Globus pallidus (tissue), 1 donor: Measurements from ENCODE around the gene NYAP1.
"Not testable (repeated sequence)": the region's sequence is repeated elsewhere in the genome, so short reads cannot be mapped to it uniquely, and the experiment has no call there.

Experiments used
- DNase-seq: peaks from one replicate; pipeline ENCODE4 v3.0.0-alpha.2; 2015; ENCODE audit warnings: low spot score

Gene NYAP1

DNA sequence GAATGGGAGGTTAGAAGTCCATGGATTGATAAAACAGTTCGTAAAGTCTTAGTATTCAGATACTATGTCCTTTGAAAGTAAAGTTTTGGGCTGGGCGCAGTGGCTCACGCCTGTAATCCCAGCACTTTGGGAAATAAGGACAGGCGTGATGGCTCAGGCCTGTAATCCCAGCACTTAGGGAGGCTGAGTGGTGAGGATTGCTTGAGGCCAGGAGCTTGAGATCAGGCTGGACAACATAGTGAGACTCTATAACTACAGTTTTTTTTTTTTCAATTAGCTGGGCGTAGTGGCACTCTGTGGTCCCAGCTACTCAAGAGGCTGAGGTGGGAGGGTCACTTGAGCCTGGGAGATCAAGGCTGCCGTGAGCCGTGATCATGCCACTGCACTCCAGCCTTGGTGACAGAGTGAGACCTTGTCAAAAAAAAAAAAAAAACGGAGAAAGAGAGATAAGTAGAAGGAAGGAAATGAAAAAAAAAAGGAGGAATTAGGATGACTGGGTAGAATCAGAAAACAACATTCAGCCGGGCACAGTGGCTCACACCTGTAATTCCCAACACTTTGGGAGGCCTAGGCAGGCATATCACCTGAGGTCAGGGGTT, 29.6 kb downstream of the NYAP1 start:
- DNase-seq, result no peak

DNA sequence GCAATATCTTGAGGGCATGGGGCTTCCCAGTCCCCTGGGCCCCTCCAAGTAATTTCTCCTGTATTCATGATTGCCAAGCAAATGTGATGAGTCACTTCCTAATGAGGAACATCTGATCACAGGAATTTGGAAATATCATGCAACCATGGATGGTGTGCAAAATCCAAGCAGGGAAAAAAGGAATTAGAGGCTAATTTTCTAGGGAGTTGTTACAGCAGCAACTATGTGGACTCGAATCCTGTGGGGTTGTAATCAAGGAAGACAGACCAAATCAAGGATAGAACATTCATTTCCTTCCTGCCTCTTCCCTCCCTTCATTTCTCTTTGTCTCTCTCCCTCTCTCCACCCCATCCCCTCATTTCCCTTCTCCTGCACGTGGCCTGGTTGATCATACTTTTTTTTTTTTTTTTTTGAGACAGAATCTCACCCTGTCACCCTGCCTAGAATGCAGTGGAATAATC, 31.4 kb downstream of the NYAP1 start:
- no peak for DNase-seq

DNA sequence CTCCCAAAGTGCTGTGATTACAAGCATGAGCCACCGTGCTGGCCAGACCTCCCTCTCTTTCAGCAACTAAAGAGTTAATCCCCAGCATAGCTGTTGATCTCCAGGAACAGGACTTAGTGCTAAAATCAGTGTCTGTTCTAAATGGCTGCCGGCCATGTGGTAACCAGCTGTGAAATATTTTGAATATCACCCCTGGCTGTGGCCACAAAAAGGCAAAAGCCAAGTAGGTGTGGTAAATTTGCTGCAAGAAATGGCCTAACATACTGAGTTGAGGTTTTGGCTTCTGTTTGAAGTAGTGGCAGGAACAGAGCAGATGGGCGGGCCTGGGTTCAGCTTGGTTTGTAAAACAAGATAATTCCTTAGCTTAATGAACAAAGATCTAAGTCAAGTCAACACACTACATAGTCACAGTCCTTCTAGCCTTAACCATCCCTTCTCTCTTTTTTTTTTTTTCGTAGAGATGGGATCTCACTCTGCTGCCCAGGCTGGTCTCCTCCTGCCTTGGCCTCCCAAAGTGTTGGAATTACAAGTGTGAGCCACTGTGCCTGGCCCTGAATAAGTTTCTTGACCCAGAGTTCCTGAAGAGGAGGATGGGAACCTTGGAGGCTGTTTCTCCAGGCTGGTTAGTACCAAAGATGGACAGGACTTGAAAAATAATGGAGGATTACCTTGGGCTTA, 32.5 kb downstream of the NYAP1 start:
- DNase-seq, result no peak

DNA sequence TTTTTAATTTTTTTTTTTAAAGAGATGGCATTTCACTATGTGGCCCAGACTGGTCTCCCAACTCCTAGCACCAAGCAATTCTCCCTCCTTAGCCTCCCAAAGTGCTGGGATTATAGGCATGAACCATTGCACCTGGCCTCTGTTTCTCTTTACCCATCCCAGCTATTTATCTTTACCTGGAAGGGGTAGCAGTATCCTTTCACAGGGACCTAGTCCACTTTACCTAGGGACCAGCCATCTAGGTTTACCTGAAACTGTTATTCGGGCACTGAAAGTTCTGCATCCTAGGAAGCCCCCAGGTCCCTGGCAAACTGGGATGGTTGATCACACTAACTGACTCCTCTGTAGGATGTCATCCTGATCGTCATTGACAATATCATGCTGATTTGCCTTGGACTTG, 33.6 kb downstream of the NYAP1 start:
- no peak for DNase-seq

DNA sequence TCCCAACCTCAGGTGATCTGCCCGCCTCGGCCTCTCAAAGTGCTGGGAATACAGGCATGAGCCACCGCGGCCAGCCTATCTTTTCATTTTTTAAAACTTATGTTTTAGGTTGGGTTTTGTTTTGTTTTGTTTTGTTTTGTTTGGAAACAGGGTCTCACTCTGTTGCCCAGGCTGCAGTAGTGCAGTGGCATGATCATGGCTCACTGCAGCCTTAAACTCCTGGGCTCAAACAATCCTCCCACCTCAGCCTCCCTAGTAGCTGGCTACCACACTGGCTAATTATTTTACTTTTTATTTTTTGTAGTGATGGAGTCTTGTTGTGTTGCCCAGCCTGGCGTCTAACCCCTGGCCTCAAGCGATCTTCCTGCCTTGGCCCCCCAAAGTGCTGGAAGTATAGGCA, 35.9 kb downstream of the NYAP1 start:
- DNase-seq, result no peak

DNA sequence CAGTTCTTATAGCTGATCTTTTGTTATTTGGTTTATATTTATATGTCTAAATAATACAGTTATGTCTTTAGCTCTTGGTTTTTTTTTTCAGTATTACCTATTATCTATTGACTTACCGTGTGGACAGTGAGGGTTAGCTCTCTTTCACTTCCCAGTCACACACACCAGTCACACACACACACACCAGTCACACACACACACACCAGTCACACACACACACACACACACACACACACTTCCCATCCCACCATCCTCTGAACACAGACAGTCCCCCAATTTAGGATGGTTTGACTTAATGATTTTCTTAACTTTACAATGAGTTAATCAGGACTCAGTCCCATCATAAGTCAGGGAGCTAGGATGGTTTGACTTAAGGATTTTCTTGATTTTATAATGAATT, 36.4 kb downstream of the NYAP1 start:
- DNase-seq, result no peak

DNA sequence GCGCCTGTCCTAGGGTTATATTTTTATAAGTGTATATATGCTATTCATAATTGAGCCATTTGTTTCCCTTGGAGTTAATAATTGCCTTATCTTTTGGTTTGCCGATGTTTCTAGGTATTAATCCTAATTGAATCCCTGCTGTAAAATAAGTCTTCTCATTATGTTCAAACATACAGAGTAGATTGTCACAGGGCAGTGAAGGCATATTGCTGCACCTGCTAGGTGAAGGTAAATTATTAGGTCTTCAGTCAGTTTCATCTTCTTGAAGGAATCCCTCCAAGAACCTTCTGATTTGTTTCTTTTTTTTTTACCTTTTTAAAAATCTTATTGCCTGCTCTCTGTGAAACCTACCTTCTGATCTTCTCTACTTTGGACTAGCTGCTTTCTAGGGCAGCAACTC, 37.3 kb downstream of the NYAP1 start:
- DNase-seq, result no peak

DNA sequence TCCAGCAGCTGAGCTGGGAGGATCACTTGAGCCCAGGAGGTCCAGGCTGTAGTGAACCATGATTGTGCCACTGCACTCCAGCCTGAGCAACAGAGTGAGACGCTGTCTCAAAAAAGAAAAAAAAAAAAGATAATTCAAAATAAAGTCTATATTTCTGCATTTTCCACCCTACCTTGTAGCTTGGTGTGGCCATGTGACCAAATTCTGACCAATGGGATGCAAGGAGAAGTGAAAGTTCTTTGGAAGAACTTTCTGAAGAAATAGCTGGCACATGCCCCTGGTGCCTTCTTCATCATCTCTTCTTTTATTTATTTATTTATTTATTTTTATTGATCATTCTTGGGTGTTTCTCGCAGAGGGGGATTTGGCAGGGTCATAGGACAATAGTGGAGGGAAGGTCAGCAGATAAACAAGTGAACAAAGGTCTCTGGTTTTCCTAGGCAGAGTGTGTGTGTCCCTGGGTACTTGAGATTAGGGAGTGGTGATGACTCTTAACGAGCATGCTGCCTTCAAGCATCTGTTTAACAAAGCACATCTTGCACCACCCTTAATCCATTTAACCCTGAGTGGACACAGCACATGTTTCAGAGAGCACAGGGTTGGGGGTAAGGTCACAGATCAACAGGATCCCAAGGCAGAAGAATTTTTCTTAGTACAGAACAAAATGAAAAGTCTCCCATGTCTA, 38.3 kb downstream of the NYAP1 start:
- not testable (repeated sequence) for DNase-seq

DNA sequence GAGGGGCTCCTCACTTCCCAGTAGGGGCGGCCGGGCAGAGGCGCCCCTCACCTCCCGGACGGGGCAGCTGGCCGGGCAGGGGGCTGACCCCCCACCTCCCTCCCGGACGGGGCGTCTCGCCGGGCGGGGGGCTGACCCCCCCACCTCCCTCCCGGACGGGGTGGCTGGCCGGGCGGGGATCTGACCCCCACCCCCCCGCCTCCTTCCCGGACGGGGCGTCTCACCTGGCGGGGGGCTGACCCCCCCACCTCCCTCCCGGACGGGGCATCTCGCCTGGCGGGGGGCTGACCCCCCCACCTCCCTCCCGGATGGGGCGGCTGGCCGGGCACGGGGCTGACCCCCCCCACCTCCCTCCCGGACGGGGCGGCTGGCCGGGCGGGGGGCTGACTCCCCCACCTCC, 39.5 kb downstream of the NYAP1 start:
- DNase-seq, result not testable (repeated sequence)

DNA sequence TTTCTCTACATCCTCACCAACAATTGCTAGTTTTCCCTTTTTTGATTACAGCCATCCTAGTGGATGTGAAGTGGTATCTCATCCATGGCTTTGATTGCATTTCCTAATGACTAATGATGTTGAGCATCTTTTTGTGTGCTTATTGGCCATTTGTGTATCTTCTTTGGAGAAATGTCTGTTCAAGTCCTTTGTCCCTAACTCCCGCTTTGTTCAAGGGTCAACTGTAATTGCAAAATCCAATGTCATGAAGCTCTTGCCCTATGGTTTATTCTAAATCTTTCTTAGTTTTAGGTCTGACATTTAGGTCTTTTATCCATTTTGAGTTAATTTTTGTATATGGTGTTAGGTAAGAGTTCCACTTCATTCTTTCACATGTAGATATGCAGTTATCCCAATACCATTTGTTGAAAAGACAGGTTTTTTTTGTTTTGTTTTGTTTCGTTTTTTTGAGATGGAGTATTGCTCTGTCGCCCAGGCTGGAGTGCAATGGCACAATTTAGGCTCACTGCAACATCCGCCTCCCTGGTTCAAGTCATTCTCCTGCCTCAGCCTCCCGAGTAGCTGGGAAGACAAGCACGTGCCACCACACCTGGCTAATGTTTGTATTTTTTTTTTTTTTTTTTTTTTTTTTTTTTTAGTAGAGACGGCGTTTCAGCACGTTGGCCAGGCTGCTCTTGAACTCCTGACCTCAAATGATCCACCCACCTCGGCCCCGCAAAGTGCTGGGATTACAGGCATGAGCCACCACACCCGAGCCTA, 44.6 kb downstream of the NYAP1 start:
- not testable (repeated sequence) for DNase-seq

DNA sequence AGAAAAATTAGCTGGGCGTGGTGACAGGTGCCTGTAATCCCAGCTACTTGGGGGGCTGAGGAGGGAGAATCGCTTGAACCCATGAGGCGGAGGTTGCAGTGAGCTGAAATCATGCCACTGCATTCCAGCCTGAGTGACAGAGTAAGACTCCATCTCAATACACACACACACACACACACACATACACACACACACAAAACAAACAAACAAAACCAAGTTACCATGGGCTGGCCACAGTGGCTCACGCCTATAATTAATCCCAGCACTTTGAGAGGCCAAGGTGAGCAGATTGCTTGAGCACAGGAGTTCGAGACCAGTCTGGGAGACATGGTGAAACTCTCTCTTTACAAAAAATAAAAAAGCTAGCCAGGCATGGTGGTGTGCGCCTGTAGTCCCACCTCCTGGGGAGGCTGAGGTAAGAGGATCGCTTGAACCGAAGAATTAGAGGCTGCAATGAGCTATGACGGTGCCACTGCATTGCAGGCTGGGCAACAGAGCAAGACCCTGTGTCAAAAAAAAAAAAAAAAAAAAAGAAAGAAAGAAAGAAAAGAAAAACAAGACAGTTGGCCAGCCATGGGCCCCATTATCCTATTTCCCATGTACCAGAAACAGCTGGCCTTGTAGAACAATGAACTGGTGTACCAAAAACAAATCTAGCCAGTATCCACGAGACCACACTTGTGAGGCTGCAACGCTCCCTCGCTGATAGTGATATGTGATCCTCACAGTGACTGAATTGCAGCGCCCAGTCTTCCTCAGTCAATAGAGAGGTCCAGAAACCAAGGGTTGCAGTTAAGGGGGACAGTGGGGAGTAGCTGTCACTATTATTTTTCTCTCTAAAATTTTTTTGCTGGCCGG, 48.7 kb downstream of the NYAP1 start:
- DNase-seq, result no peak

DNA sequence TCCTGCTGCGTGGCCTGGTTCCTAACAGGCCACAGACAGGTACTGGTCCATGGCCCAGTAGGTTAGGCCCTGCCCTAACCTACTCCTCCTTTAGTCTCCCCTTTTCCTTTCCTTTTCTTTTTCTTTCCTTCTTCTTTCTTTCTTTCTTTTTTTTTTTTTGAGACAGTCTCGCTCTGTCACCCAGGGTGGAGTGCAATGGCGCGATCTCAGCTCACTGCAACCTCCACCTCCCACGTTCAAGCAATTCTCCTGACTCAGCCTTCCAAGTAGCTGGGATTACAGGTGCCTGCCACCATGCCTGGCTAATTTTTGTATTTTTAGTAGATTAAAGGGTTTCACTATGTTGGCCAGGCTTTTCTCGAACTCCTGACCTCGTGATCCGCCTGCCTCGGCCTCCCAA, 52.3 kb downstream of the NYAP1 start:
- not testable (repeated sequence) for DNase-seq

DNA sequence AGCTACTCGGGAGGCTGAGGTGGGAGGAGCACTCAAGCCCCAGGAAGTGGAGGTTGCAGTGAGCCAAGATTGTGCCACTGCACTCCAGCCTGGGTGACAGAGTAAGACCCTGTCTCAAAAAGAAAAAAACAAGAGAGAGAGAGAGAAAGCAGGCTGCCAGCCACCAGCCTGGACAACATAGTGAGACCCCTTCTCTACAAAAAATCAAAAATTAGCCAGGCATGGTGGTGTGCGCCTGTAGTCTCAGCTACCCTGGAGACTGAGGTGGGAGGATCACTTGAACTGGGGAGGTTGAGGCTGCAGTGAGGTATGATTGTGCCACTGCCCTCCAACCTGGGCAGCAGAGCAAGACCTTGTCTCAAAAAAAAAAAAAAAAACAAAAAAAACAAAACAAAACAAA, 53.0 kb downstream of the NYAP1 start:
- DNase-seq, result not testable (repeated sequence)

DNA sequence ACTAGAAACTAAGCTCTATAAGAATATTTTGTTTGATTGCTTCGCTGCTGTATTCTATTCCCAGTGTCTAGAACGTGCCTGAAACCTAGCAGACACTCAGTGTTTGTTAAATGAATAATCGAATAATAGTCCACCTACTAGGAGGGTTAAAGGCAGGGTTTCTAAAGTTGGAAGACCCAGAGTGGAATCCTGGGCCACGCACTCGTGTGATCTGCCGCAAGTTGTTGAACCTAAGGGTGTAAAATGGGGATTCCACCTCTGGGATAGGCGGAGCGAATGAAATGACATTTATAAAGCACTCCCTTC, 54.6 kb downstream of the NYAP1 start:
- no peak for DNase-seq

DNA sequence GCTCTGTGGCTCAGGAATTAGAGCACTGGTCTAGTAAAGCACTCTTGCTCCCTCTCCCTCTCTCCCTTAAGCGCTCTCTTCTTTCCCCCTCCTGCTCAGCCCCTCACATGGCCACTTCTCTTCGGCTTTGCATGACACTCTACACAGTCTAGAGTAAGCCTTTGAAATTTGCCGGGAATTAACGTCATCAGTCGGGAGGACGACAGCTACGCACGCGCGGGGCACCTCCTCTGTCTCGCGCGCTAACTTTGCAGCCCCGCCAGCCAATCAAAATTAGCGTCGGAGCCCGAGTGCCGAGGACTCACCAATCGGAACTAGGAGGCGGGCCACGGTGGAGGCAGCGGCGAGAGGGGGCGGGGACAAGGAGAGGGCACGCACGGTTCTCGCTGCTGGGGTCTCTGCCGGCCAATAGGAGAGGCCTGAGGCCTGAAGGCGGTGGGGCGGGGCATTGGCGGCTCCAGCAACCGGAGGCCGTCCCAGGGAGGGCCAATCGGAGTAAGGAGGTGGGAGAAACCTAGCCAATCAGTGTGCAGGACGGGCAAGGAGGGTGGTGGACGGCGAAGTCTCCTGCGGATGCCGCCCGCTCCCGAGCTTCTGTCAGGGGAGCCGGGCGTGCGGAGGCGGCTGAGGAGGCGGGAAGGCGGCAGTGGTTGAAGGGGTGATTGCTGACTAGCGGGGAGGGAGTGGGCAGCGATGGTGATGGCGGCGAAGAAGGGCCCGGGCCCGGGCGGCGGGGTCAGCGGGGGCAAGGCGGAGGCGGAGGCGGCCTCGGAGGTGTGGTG, 55.1 kb downstream of the NYAP1 start, which contains the start of gene AGFG2:
AGFG2 (plus strand) TSS at position 550 of the 782 bp plus-strand sequence; CDS start at position 694, 144 bp downstream.
- DNase-seq, result peak; percentile 100

DNA sequence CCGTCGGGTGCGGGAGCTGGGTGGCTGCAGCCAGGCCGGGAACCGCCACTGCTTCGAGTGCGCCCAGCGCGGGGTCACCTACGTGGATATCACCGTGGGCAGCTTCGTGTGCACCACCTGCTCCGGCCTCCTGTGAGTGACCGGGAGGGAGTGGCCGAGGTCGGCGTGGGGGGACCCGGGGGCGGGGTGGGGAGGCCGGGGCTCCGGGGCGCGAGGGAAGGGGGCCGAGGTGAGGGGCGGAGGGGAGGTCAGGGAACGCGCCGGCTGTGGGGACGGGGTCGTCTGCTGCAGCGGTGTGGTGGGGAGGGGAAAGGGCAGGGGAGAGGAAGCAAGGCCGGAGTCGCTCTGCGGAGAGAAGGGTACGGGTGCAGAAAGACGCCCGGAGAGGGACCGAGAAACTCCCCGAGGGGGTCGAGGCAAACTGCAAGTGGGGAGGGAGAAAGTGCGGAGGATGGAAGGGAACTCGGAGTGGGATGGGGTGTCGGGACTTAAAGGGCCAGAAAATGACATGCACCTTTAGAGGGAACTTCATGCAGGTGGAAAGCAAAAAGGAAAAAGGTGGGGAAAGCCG, 55.8 kb downstream of the NYAP1 start:
- DNase-seq, result no peak

DNA sequence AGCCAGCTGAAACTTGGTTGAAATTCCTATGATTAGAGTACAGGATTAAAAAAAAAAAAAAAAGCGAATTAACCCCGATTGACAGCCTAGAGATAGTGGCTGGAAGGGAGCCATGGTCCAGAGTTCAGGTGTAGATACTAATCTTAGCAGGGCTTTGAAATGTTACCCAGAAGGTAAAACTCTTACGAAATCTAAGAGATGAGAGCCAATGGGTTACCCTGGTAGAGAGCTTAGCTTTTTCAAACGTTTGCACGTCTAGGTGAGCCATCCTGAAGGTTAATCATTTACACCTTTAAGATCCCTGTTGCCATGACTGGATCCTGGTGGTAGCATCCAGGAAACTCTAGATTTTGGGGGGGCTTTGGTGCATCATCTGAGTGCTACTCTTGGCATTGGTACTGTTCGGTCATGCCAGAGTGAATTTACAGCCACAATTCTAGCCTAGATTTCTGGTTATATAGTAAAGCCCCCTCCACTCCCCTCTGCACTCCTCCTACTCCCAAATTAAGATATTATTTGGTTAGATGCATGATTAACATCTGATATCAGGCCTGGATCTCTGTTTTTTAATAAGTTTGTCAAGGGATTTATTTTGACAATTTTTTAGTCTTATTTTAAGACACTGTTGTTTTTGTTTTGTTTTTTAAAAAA, 56.5 kb downstream of the NYAP1 start:
- DNase-seq, result no peak

DNA sequence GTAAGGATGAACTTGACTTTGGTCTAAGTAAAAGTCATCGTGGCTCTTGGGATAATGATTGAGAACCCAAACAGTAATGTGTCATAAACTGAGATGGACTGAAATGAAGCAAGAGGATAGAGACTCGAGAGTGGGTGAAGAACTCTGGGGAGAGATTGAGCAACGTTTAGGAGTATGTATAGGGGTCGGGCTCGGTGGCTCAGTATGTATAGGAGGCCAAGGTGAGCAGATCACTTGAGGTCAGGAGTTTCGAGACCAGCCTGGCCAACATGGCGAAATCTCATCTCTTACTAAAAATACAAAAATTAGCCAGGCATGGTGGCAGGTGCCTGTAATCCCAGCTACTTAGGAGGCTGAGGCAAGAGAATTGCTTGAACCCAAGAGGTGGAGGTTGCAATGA, 57.6 kb downstream of the NYAP1 start:
- not testable (repeated sequence) for DNase-seq

DNA sequence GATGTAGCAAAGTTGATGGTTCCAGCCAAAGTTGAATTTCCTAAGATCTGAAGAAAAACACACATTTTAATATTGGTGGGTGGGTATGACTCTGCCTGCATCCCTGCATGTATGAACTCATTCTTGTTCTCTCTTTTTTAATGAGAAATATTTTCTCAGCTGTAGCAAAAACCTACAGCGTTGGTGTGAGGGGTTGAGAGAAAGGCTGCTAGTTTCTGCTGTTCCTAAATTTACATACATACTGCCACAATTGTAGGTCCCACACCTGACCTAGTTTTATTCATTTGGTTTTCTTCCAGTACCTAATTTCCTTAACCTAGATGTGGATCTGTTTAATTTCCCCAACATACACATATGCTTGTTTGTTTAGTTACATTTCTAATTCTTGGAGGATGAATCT, 59.9 kb downstream of the NYAP1 start:
- no peak for DNase-seq

DNA sequence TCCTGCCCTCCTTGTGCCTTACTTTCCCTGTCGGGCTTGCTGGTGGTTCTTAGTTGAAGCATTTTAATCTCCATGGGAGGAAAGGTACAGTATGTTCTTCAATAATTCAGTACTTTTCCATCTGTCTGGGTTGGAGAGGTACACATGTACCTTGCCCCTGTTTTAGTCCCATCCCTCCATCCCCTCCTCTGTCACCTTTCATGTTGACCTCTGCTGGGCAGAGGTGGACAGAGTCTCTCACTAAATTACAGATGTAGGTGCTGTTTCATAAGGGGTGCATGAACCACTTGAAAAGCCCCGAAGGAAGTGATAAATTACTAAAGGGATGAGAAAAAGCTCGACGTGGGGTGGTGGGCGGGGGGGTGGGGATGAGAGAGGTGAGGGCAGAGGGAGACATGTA, 60.7 kb downstream of the NYAP1 start:
- DNase-seq, result no peak
